Measurements from ENCODE around the gene LBP.

DNA sequence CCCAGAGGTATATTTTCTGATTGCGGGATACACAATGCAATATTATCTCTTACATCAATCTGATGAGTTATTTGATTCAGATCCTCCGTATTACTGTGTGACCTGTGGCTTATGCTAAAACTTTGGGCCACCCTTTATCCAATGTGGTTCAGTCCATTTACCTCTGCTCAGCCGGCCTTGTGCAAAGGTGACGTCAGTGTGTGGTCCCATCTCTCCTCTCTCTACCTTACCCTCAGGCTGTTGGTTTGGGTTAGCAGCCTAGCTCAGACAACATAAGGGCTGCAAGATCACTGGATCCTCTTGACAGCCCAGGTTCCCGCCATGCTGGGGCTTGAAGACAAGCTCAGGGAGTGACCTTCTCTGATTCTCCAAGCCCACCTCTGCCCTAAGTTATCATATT, 55.8 kb downstream of the LBP start:
- TF ChIP-seq EZH2 (IDR thresholded peaks at IDR 0.05; ENCODE audit: borderline replicate concordance, insufficient read depth, low read depth, low read length, poor library complexity, severe bottlenecking), result no peak
- TF ChIP-seq, protein P1, sequence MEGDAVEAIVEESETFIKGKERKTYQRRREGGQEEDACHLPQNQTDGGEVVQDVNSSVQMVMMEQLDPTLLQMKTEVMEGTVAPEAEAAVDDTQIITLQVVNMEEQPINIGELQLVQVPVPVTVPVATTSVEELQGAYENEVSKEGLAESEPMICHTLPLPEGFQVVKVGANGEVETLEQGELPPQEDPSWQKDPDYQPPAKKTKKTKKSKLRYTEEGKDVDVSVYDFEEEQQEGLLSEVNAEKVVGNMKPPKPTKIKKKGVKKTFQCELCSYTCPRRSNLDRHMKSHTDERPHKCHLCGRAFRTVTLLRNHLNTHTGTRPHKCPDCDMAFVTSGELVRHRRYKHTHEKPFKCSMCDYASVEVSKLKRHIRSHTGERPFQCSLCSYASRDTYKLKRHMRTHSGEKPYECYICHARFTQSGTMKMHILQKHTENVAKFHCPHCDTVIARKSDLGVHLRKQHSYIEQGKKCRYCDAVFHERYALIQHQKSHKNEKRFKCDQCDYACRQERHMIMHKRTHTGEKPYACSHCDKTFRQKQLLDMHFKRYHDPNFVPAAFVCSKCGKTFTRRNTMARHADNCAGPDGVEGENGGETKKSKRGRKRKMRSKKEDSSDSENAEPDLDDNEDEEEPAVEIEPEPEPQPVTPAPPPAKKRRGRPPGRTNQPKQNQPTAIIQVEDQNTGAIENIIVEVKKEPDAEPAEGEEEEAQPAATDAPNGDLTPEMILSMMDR (IDR thresholded peaks at IDR 0.05), result no peak

Measured in B cell (primary cell).